ENCODE data around the gene TMEM164. TPM values are rescaled to one million over a fixed set of nuclear protein-coding genes. Genes with fewer than 3 reads are reported as not detected.
A peak's percentile ranks its signal among the peaks of the same experiment; 100 is the strongest.

The TMEM164 gene
- total RNA-seq, 2 experiments from 2014 or later, result 10.9 to 11.5 TPM

DNA sequence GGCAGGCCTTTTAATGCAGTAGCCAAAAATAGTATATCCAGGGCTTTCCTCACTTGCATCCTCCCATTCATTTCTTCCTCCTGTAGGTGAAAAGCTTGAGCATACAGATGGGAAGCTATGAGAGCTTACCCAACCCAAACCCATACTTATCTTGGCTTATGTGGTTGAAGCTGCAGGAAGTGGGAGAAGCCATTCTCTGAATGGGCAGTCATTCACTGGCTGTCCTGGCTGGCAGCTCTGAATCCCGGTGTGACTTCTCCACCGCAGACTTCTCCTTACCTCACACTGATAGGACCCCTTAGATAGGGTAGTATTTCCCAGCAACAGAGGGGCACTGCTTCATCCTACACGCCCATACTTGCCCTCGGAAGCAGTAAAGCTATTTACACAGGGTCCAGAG is 189.6 kb downstream of the TMEM164 start:
- DNase-seq (no peak), ATAC-seq (no peak)
- peak overlapping the region; percentile 8 for H3K27ac Mint-ChIP-seq
- no peak overlapping the region for H3K4me3 Mint-ChIP-seq
- no peaks in the 10 kb centered on the region for H3K9me3 Mint-ChIP-seq
- intact Hi-C loops (cut with micrococcal nuclease), result no loop called here
- no peaks in the 10 kb centered on the region for H3K27me3 Mint-ChIP-seq
- no peaks in the 10 kb centered on the region for H3K36me3 Mint-ChIP-seq (ENCODE audit: low read depth)
- peaks cover 12% of the 10 kb centered on the region for H3K4me1 Mint-ChIP-seq (ENCODE audit: low read depth)
- POLR2A ChIA-PET, result no interaction called here
- TF ChIP-seq, protein P1, sequence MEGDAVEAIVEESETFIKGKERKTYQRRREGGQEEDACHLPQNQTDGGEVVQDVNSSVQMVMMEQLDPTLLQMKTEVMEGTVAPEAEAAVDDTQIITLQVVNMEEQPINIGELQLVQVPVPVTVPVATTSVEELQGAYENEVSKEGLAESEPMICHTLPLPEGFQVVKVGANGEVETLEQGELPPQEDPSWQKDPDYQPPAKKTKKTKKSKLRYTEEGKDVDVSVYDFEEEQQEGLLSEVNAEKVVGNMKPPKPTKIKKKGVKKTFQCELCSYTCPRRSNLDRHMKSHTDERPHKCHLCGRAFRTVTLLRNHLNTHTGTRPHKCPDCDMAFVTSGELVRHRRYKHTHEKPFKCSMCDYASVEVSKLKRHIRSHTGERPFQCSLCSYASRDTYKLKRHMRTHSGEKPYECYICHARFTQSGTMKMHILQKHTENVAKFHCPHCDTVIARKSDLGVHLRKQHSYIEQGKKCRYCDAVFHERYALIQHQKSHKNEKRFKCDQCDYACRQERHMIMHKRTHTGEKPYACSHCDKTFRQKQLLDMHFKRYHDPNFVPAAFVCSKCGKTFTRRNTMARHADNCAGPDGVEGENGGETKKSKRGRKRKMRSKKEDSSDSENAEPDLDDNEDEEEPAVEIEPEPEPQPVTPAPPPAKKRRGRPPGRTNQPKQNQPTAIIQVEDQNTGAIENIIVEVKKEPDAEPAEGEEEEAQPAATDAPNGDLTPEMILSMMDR (IDR thresholded peaks at IDR 0.05), result no peak
- CTCF ChIA-PET, result interaction anchor here (1.9 kb wide), 1 partner anchor 216 kb away, joined by 4 read pairs; no protein-coding TSS in a partner anchor

DNA sequence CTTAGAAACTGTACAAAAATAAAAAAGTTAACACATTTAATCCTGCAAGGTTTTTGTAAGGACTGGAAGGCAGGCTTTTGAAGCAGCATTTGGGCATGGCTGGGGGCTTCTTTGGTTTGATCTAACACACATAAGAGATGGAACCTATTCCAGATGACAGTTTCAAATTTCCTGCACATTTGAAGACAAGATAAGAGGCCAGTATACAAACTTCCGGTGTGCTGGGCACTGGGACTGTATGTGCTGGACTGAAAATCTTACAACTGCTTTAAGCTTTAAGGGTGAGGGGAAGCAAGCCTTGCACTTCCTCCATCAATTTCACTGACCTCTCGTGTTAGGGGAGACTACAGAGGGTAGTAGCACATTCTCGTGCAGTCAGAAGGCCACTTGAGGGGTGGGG is 192.1 kb downstream of the TMEM164 start:
- Mint-ChIP-seq H3K4me3 (no peak overlapping the region), H3K4me1 (ENCODE audit: low read depth) (no peaks in the 10 kb centered on the region), H3K9me3 (no peaks in the 10 kb centered on the region), H3K36me3 (ENCODE audit: low read depth) (no peaks in the 10 kb centered on the region), H3K27ac (no peak overlapping the region), H3K27me3 (no peaks in the 10 kb centered on the region)
- CTCF ChIA-PET, result no interaction called here
- no peak for DNase-seq
- TF ChIP-seq, protein P1 (IDR thresholded peaks at IDR 0.05), result no peak
- ATAC-seq, result no peak
- intact Hi-C loops (cut with micrococcal nuclease), result no loop called here
- POLR2A ChIA-PET, result no interaction called here

DNA sequence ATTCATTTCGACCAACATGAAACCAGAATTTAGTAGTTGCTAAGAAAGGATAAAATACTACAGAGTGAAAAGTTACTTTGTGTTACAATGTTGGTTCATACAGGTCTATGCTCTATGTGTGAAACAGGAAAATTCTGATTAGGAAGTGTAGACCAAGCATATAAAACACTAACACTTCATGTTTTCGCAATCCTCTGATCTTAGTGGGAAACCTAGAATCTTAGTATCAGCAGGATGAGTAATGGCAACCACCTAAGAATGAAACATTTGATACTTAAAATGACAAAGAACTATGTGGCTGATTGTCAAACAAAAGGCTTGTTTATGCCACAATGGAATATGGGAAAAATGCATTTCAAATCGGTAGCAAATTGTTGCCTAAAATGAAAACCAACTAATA is 198.9 kb downstream of the TMEM164 start:
- CTCF ChIA-PET, result no interaction called here
- H3K36me3 Mint-ChIP-seq (ENCODE audit: low read depth), result peaks cover 6% of the 10 kb centered on the region
- DNase-seq (no peak), ATAC-seq (no peak)
- no peaks in the 10 kb centered on the region for H3K9me3 Mint-ChIP-seq
- intact Hi-C loops (cut with micrococcal nuclease), result no loop called here
- POLR2A ChIA-PET, result no interaction called here
- no peak overlapping the region for H3K27ac Mint-ChIP-seq
- peaks cover 11% of the 10 kb centered on the region for H3K4me1 Mint-ChIP-seq (ENCODE audit: low read depth)
- no peaks in the 10 kb centered on the region for H3K27me3 Mint-ChIP-seq
- H3K4me3 Mint-ChIP-seq, result no peak overlapping the region
- TF ChIP-seq, protein P1 (IDR thresholded peaks at IDR 0.05), result no peak

DNA sequence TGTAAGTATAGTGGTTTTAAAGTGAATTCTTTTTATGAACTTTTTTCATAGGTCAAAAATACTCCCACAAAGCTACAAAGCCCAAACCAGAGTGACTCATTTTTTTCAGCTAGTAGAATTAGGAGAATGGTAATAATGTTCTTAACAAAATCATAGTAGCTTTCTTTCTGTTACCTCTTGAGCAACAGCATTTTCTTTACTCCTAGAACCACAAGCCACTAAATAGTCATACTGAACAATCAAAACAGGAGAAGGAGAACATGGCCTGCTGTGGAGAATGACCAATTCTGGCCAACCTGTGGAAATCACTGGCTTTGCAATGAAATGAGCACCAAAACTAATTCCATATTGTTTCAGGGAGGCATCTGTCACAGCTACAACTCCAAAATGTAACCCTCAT is 202.1 kb downstream of the TMEM164 start:
- TF ChIP-seq, protein P1 (IDR thresholded peaks at IDR 0.05), result no peak
- H3K9me3 Mint-ChIP-seq, result no peaks in the 10 kb centered on the region
- peaks cover 6% of the 10 kb centered on the region for H3K36me3 Mint-ChIP-seq (ENCODE audit: low read depth)
- intact Hi-C loops (cut with micrococcal nuclease), result no loop called here
- no peaks in the 10 kb centered on the region for H3K27me3 Mint-ChIP-seq
- no peak overlapping the region for H3K27ac Mint-ChIP-seq
- DNase-seq (no peak), ATAC-seq (peak; percentile 62)
- ChIA-PET CTCF (no interaction called here), POLR2A (interaction anchor here (1.9 kb wide), 1 partner anchor 16 kb away, joined by 4 read pairs; no protein-coding TSS in a partner anchor)
- peaks cover 11% of the 10 kb centered on the region for H3K4me1 Mint-ChIP-seq (ENCODE audit: low read depth)
- H3K4me3 Mint-ChIP-seq, result no peak overlapping the region

DNA sequence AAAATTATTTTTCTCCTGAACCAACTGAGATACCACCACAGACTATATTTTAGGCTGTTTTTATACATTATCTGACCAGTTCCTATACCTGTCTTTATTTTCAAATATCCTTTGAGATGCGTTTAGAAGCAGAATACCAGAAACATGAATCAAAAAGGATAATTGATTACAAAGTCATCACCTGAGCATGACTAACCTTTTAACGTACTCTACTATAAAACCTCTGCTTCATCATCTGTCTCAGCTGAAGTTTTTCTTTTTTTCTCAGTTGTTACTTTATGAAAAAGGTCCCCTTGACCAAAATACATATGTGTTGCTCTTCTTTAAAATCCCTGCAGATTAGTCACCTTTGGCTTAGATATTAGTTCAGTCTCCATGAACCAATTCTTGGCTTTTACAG is 205.2 kb downstream of the TMEM164 start:
- POLR2A ChIA-PET, result no interaction called here
- TF ChIP-seq, protein P1 (IDR thresholded peaks at IDR 0.05), result no peak

More for the DNA sequence above, 205.2 kb downstream of the TMEM164 start:
- intact Hi-C loops (cut with micrococcal nuclease), result no loop called here
- no peak overlapping the region for H3K4me3 Mint-ChIP-seq
- DNase-seq, result no peak
- ATAC-seq, result no peak
- H3K4me1 Mint-ChIP-seq (ENCODE audit: low read depth), result peaks cover 13% of the 10 kb centered on the region
- H3K36me3 Mint-ChIP-seq (ENCODE audit: low read depth), result no peaks in the 10 kb centered on the region
- no peak overlapping the region for H3K27ac Mint-ChIP-seq
- H3K27me3 Mint-ChIP-seq, result no peaks in the 10 kb centered on the region
- no peaks in the 10 kb centered on the region for H3K9me3 Mint-ChIP-seq
- CTCF ChIA-PET, result no interaction called here

All from activated CD8-positive, alpha-beta T cell treated with anti-CD3 and anti-CD28 coated beads for 36 hours (primary cell).